ENCODE data around the gene FBXO45. TPM values are rescaled to one million over a fixed set of nuclear protein-coding genes. Genes with fewer than 3 reads are reported as not detected.
A peak's percentile ranks its signal among the peaks of the same experiment; 100 is the strongest.

Gene FBXO45
- total and polyA plus RNA-seq, 2 of the 13 experiments (the other 11 are each of a cell fraction or from before 2014, with no cell fraction given) = 7.0 to 12.1 TPM

- TF ChIP-seq, protein P1, sequence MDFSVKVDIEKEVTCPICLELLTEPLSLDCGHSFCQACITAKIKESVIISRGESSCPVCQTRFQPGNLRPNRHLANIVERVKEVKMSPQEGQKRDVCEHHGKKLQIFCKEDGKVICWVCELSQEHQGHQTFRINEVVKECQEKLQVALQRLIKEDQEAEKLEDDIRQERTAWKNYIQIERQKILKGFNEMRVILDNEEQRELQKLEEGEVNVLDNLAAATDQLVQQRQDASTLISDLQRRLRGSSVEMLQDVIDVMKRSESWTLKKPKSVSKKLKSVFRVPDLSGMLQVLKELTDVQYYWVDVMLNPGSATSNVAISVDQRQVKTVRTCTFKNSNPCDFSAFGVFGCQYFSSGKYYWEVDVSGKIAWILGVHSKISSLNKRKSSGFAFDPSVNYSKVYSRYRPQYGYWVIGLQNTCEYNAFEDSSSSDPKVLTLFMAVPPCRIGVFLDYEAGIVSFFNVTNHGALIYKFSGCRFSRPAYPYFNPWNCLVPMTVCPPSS (IDR thresholded peaks at IDR 0.05) = no peak
- no peak; the same call in 1 of the 2 replicates for TF ChIP-seq HINFP (CRISPR knock-in tag; IDR thresholded peaks at IDR 0.05; ENCODE audit: low read depth)
- no peak for TF ChIP-seq DBP (CRISPR knock-in tag; IDR thresholded peaks at IDR 0.05; ENCODE audit: not compliant biosample characterization)
- TF ChIP-seq DNMT1 (CRISPR knock-in tag; IDR thresholded peaks at IDR 0.05) = peak; percentile 70; the same call in 1 of the 2 replicates
- no peak for TF ChIP-seq CENPT (CRISPR knock-in tag; IDR thresholded peaks at IDR 0.05; ENCODE audit: low read depth)
- TF ChIP-seq ERF (CRISPR knock-in tag; IDR thresholded peaks at IDR 0.05) = peak; percentile 69; the same call in 1 of the 2 replicates
- no peak for TF ChIP-seq ZNF660 (CRISPR knock-in tag; IDR thresholded peaks at IDR 0.05; ENCODE audit: borderline replicate concordance, low read depth)
- TF ChIP-seq FOXP4 (CRISPR knock-in tag; IDR thresholded peaks at IDR 0.05) = peak; percentile 17; the same call in 1 of the 2 replicates
- no peak for TF ChIP-seq SIN3B (IDR thresholded peaks at IDR 0.05; ENCODE audit: low read length)
- TF ChIP-seq MBD4 (IDR thresholded peaks at IDR 0.05; ENCODE audit: borderline replicate concordance, low read length) = no peak
- peak; percentile 19; the same call in 1 of the 2 replicates for TF ChIP-seq ZBTB20 (CRISPR knock-in tag; IDR thresholded peaks at IDR 0.05; ENCODE audit: borderline replicate concordance, low read depth)
- no peak for TF ChIP-seq FLYWCH1 (CRISPR knock-in tag; IDR thresholded peaks at IDR 0.05)
- peak; percentile 55; the same call in 1 of the 2 replicates for TF ChIP-seq ZFP90 (CRISPR knock-in tag; IDR thresholded peaks at IDR 0.05; ENCODE audit: borderline replicate concordance)
- no peak for TF ChIP-seq PRMT3 (CRISPR knock-in tag; IDR thresholded peaks at IDR 0.05; ENCODE audit: borderline replicate concordance, low read depth)
- no peak for TF ChIP-seq ZNF709 (CRISPR knock-in tag; IDR thresholded peaks at IDR 0.05)
- TF ChIP-seq JUND (CRISPR knock-in tag; IDR thresholded peaks at IDR 0.05) = no peak
- TF ChIP-seq ATF1 (CRISPR knock-in tag; IDR thresholded peaks at IDR 0.05) = no peak
- TF ChIP-seq POGK (CRISPR knock-in tag; conservative IDR thresholded peaks at IDR 0.05) = 0 out of 2 replicates have a peak, but pooled peaks have one; percentile 23
- no peak for TF ChIP-seq HNRNPH1 (optimal IDR thresholded peaks at IDR 0.05; ENCODE audit: low read depth, low read length)
- TF ChIP-seq ZNF274 (CRISPR knock-in tag; IDR thresholded peaks at IDR 0.05) = peak; percentile 64
These were observed 63.7 kb downstream of the FBXO45 start (continued) for GRCh38 chr3:196632046-196632751.
